Neuronal stem cell (in vitro differentiated cells): ENCODE measurements around the gene BRI3.

Experiments used
- DNase-seq: peaks from one replicate; pipeline ENCODE4 v3.0.0-alpha.2; 2013; ENCODE audit warnings: low spot score
- H2AFZ ChIP-seq: one replicate; pipeline ENCODE4 v1.6.1; 2013; ENCODE audit warnings: mild to moderate bottlenecking, low read length, inconsistent platforms
- H2AK5ac ChIP-seq: 2 replicates; pipeline ENCODE4 v1.6.1; 2013; ENCODE audit warnings: low read depth, mild to moderate bottlenecking, inconsistent platforms, low read length, moderate library complexity, mixed read lengths
- H2BK120ac ChIP-seq: 2 replicates; pipeline ENCODE4 v1.6.1; 2013; ENCODE audit warnings: low read depth, mild to moderate bottlenecking, inconsistent platforms, low read length, moderate library complexity, mixed read lengths
- H2BK12ac ChIP-seq: one replicate; pipeline ENCODE4 v1.6.1; 2013; ENCODE audit warnings: low read length, inconsistent platforms
- H2BK15ac ChIP-seq: 2 replicates; pipeline ENCODE4 v1.6.1; 2013; ENCODE audit warnings: mild to moderate bottlenecking, low read length, inconsistent platforms, mixed read lengths
- H2BK5ac ChIP-seq: one replicate; pipeline ENCODE4 v1.6.1; 2013; ENCODE audit warnings: inconsistent platforms, mild to moderate bottlenecking, low read length, moderate library complexity
- H3K14ac ChIP-seq: one replicate; pipeline ENCODE4 v1.6.1; 2013; ENCODE audit warnings: low read length, inconsistent platforms
- H3K18ac ChIP-seq: 2 replicates; pipeline ENCODE4 v1.6.1; 2013; ENCODE audit warnings: low read length, inconsistent platforms
- H3K23ac ChIP-seq: 2 replicates; pipeline ENCODE4 v1.6.1; 2013; ENCODE audit warnings: low read depth, mild to moderate bottlenecking, mixed read lengths, low read length, inconsistent platforms; ENCODE audit not compliant: poor library complexity
- H3K27ac ChIP-seq: replicated peaks from 3 replicates; pipeline ENCODE4 v1.5.1; 2013; ENCODE audit warnings: low read length, inconsistent platforms
- H3K27me3 ChIP-seq, 3 experiments: 2 replicates each; pipeline ENCODE4 v1.6.1; 2013; ENCODE audit warnings: low read length in 3 of 3, mild to moderate bottlenecking in 2 of 3, inconsistent platforms in 1 of 3, low read depth in 1 of 3, mixed read lengths in 1 of 3, moderate library complexity in 1 of 3; ENCODE audit not compliant: control insufficient read depth in 3 of 3, insufficient read depth in 3 of 3
- H3K36me3 ChIP-seq, 2 donors: replicated peaks in 1 of 2; 2 replicates each; pipeline ENCODE4 v1.6.1; 2013; ENCODE audit warnings: low read length in 2 of 2; ENCODE audit not compliant: control insufficient read depth in 2 of 2, insufficient read depth in 2 of 2
- H3K4ac ChIP-seq: 2 replicates; pipeline ENCODE4 v1.6.1; 2013; ENCODE audit warnings: inconsistent platforms, mild to moderate bottlenecking, low read length, moderate library complexity
- H3K4me1 ChIP-seq, 2 donors: 1 replicate in 1 of 2; 2 replicates in 1 of 2; pipeline ENCODE4 v1.6.1; 2013; ENCODE audit warnings: low read length in 2 of 2, low read depth in 1 of 2; ENCODE audit not compliant: control insufficient read depth in 2 of 2, insufficient read depth in 1 of 2
- H3K4me2 ChIP-seq: one replicate; pipeline ENCODE4 v1.6.1; 2013; ENCODE audit warnings: mild to moderate bottlenecking, low read length, inconsistent platforms; ENCODE audit not compliant: insufficient read depth, poor library complexity, severe bottlenecking
- H3K4me3 ChIP-seq, 2 donors: 2 replicates each; pipeline ENCODE4 v1.5.1; 2013; ENCODE audit warnings: low read length in 2 of 2, mild to moderate bottlenecking in 2 of 2, inconsistent platforms in 1 of 2, moderate library complexity in 1 of 2
- H3K79me1 ChIP-seq: one replicate; pipeline ENCODE4 v1.6.1; 2013; ENCODE audit warnings: low read depth, mild to moderate bottlenecking, inconsistent platforms, low read length, moderate library complexity
- H3K9ac ChIP-seq: one replicate; pipeline ENCODE4 v1.6.1; 2013; ENCODE audit warnings: mild to moderate bottlenecking, low read depth, low read length, inconsistent platforms; ENCODE audit not compliant: poor library complexity
- H3K9me3 ChIP-seq, 2 donors: replicated peaks in 1 of 2; 2 replicates each; pipeline versions ENCODE3 to v1.6.1; 2013; ENCODE audit warnings: low read length in 2 of 2, mild to moderate bottlenecking in 2 of 2, inconsistent platforms in 1 of 2, low read depth in 1 of 2, mixed read lengths in 1 of 2, moderate library complexity in 1 of 2; ENCODE audit not compliant: control insufficient read depth in 2 of 2, insufficient read depth in 1 of 2
- H4K8ac ChIP-seq: one replicate; pipeline ENCODE4 v1.6.1; 2013; ENCODE audit warnings: low read depth, mild to moderate bottlenecking, inconsistent platforms, low read length, moderate library complexity
- H4K91ac ChIP-seq: one replicate; pipeline ENCODE4 v1.6.1; 2013; ENCODE audit warnings: low read length, low read depth, mild to moderate bottlenecking, inconsistent platforms; ENCODE audit not compliant: poor library complexity
- WGBS, 2 donors: extraction: QIAGEN DNeasy Blood & Tissue Kit; methylation state at CpG; one replicate each; pipeline ENCODE4 v1.1.7; 2013; ENCODE audit warnings: missing lambda C conversion rate in 2 of 2, mixed read lengths in 1 of 2; ENCODE audit not compliant: insufficient read length in 2 of 2, insufficient replicate concordance in 1 of 2; ENCODE audit errors: extremely low coverage in 2 of 2; 5-methylcytosine and 5-hydroxymethylcytosine counted together

BRI3 gene

GRCh38 chr7:98248156-98248555 is 33.3 kb upstream of the BRI3 start:
- H2BK12ac ChIP-seq: no peak overlapping the region
- H2AFZ ChIP-seq: no peak overlapping the region
- no peak overlapping the region for H3K4me2 ChIP-seq
- no CpG with 5 or more reads among the region's 12 CpGs for WGBS, 2 donors
- H3K14ac ChIP-seq: no peak overlapping the region
- no peak overlapping the region for H4K91ac ChIP-seq
- no peak overlapping the region for H4K8ac ChIP-seq
- no peak overlapping the region for H2BK120ac ChIP-seq
- H2AK5ac ChIP-seq: no peak overlapping the region
- no peak for DNase-seq
- H3K4me1 ChIP-seq: peaks cover 6 to 9% of the 10 kb centered on the region in 2 donors
- H2BK5ac ChIP-seq: no peak overlapping the region
- H3K79me1 ChIP-seq: peaks cover 7% of the 10 kb centered on the region
- H3K23ac ChIP-seq: no peak overlapping the region
- H3K27ac ChIP-seq: no peak overlapping the region
- no peak overlapping the region for H3K9ac ChIP-seq
- no peak overlapping the region for H2BK15ac ChIP-seq
- peaks cover 0 to 1% (median 0%) of the 10 kb centered on the region in 3 experiments for H3K27me3 ChIP-seq
- H3K9me3 ChIP-seq: no peaks in the 10 kb centered on the region
- H3K18ac ChIP-seq: no peak overlapping the region
- H3K4me3 ChIP-seq: no peak overlapping the region
- peaks cover 3 to 6% of the 10 kb centered on the region in 2 donors for H3K36me3 ChIP-seq
- no peak overlapping the region for H3K4ac ChIP-seq

DNA sequence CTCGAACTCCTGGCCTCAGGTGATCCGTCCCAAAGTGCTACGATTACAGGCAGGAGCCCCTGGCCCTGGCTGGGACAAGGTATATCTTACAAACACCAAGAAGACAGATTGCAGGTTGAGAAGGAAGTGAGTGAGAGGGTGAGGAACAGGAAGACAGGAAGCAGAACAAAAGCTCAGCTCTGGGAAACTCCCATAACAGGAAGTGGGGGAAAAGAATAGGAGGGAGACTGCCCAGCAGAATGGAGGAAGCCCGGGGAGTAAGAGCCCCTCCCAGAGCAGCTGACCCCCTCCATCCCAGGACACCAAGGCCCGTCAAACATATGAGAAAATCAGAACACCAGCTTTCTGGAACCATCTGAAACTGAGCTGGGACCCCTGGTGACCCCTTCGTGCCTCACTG is 32.4 kb upstream of the BRI3 start:
- Histone ChIP-seq H3K4me1 (peaks cover 6 to 12% of the 10 kb centered on the region in 2 donors), H3K4ac (no peak overlapping the region), H3K36me3 (peaks cover 2 to 6% of the 10 kb centered on the region in 2 donors), H3K27me3 (peaks cover 0 to 1% (median 0%) of the 10 kb centered on the region in 3 experiments), H4K8ac (no peak overlapping the region), H2AFZ (no peak overlapping the region), H3K27ac (no peak overlapping the region), H2BK5ac (no peak overlapping the region), H2BK120ac (no peak overlapping the region), H3K9me3 (no peaks in the 10 kb centered on the region), H3K14ac (no peak overlapping the region), H3K4me3 (no peak overlapping the region), H3K9ac (no peak overlapping the region), H2BK15ac (no peak overlapping the region), H2AK5ac (no peak overlapping the region), H3K18ac (no peak overlapping the region), H4K91ac (no peak overlapping the region), H3K23ac (no peak overlapping the region), H3K79me1 (peaks cover 7% of the 10 kb centered on the region), H2BK12ac (no peak overlapping the region), H3K4me2 (no peak overlapping the region)
- no CpG with 5 or more reads among the region's 6 CpGs for WGBS, 2 donors
- no peak for DNase-seq

- H3K18ac ChIP-seq: no peak overlapping the region
- no peaks in the 10 kb centered on the region for H3K9me3 ChIP-seq
- no peak overlapping the region for H3K4me2 ChIP-seq
- no peak overlapping the region for H3K4ac ChIP-seq
- no CpG with 5 or more reads among the region's 3 CpGs for WGBS, 2 donors
- H3K4me3 ChIP-seq: peak overlapping the region in 1 of 2 donors; percentile 70
- no peak overlapping the region for H2BK12ac ChIP-seq
- no peak overlapping the region for H2AFZ ChIP-seq
- H3K4me1 ChIP-seq: peaks cover 6 to 21% of the 10 kb centered on the region in 2 donors
- H3K14ac ChIP-seq: no peak overlapping the region
- H3K23ac ChIP-seq: no peak overlapping the region
- no peak overlapping the region for H4K91ac ChIP-seq
- H2BK120ac ChIP-seq: no peak overlapping the region
- H3K27me3 ChIP-seq: peaks cover 0 to 1% (median 0%) of the 10 kb centered on the region in 3 experiments
- H4K8ac ChIP-seq: no peak overlapping the region
- no peak overlapping the region for H2BK5ac ChIP-seq
- no peak overlapping the region for H3K9ac ChIP-seq
- peaks cover 1 to 3% of the 10 kb centered on the region in 2 donors for H3K36me3 ChIP-seq
- DNase-seq: no peak
- peaks cover 7% of the 10 kb centered on the region for H3K79me1 ChIP-seq
- H2AK5ac ChIP-seq: no peak overlapping the region
- H3K27ac ChIP-seq: no peak overlapping the region
- no peak overlapping the region for H2BK15ac ChIP-seq
Measured at GRCh38 chr7:98250789-98251188, 30.7 kb upstream of the BRI3 start.

GRCh38 chr7:98251231-98251600 is 30.3 kb upstream of the BRI3 start:
- Histone ChIP-seq H3K4me2 (peak overlapping the region; percentile 93), H3K36me3 (peaks cover 0 to 4% of the 10 kb centered on the region in 2 donors), H3K79me1 (peaks cover 7% of the 10 kb centered on the region), H2BK15ac (no peak overlapping the region), H4K8ac (no peak overlapping the region), H3K4me1 (peaks cover 6 to 21% of the 10 kb centered on the region in 2 donors), H3K23ac (peak overlapping the region; percentile 85), H3K27me3 (peaks cover 0 to 1% (median 0%) of the 10 kb centered on the region in 3 experiments), H2AK5ac (peak overlapping the region; percentile 14), H3K4me3 (peak overlapping the region; percentile 70 to 95), H4K91ac (no peak overlapping the region), H2BK120ac (no peak overlapping the region), H2BK5ac (no peak overlapping the region), H3K9me3 (no peaks in the 10 kb centered on the region), H3K14ac (no peak overlapping the region), H2BK12ac (no peak overlapping the region), H3K18ac (no peak overlapping the region), H3K27ac (no peak overlapping the region), H3K4ac (no peak overlapping the region), H3K9ac (peak overlapping the region; percentile 95), H2AFZ (peak overlapping the region; percentile 93)
- WGBS, 2 donors: no CpG with 5 or more reads among the region's 9 CpGs
- no peak for DNase-seq
